Activated gamma-delta T cell treated with Interleukin-2 at 50 U/mL for 16 hours (primary cell): ENCODE measurements around the gene TCEA2.

Experiments
- DNase-seq: peaks from one replicate; pipeline ENCODE4 v3.0.0-alpha.2; 2020

The TCEA2 gene

GRCh38 chr20:64062596-64063388 is at the start of gene TCEA2:
Gene TCEA2, plus strand, starts transcription at chr20:64063198. Its CDS starts 115 bp downstream, at chr20:64063313.
- peak; percentile 93 for DNase-seq

- no peak for DNase-seq
Measured at GRCh38 chr20:64015635-64016034, 47.4 kb upstream of the TCEA2 start.

GRCh38 chr20:64021124-64021975 is 41.6 kb upstream of the TCEA2 start:
- DNase-seq = no peak

- DNase-seq = no peak
Measured at GRCh38 chr20:64022671-64023360, 40.2 kb upstream of the TCEA2 start.

- DNase-seq = no peak
Measured at GRCh38 chr20:64023361-64024140, 39.4 kb upstream of the TCEA2 start.

- no peak for DNase-seq
Measured at GRCh38 chr20:64024141-64024990, 38.6 kb upstream of the TCEA2 start.

GRCh38 chr20:64025101-64025825 is 37.7 kb upstream of the TCEA2 start:
- DNase-seq = no peak

- DNase-seq = no peak
Measured at GRCh38 chr20:64025826-64026412, 37.1 kb upstream of the TCEA2 start.

GRCh38 chr20:64027981-64028685 is 34.9 kb upstream of the TCEA2 start:
- DNase-seq = no peak

GRCh38 chr20:64029293-64030117 is 33.5 kb upstream of the TCEA2 start:
- no peak for DNase-seq

- no peak for DNase-seq
Measured at GRCh38 chr20:64030371-64031134, 32.4 kb upstream of the TCEA2 start.

GRCh38 chr20:64031822-64032314 is 31.1 kb upstream of the TCEA2 start:
- DNase-seq = no peak

GRCh38 chr20:64032706-64033624 is 30.0 kb upstream of the TCEA2 start:
- DNase-seq = no peak

GRCh38 chr20:64033981-64034493 is 29.0 kb upstream of the TCEA2 start:
- no peak for DNase-seq

- no peak for DNase-seq
Measured at GRCh38 chr20:64035066-64035932, 27.7 kb upstream of the TCEA2 start.
